Cerebellar cortex (tissue), 1 donor: ENCODE data around the gene LIN54.
"Not testable (repeated sequence)": the region's sequence is repeated elsewhere in the genome, so short reads cannot be mapped to it uniquely, and the experiment has no call there.

ENCODE experiments used
- DNase-seq: peaks from one replicate; pipeline ENCODE4 v3.0.0-alpha.2; 2015; ENCODE audit warnings: low spot score

The LIN54 gene

GRCh38 chr4:83012200-83012686 is 1.6 kb upstream of the LIN54 start:
- DNase-seq = peak; percentile 35

DNA sequence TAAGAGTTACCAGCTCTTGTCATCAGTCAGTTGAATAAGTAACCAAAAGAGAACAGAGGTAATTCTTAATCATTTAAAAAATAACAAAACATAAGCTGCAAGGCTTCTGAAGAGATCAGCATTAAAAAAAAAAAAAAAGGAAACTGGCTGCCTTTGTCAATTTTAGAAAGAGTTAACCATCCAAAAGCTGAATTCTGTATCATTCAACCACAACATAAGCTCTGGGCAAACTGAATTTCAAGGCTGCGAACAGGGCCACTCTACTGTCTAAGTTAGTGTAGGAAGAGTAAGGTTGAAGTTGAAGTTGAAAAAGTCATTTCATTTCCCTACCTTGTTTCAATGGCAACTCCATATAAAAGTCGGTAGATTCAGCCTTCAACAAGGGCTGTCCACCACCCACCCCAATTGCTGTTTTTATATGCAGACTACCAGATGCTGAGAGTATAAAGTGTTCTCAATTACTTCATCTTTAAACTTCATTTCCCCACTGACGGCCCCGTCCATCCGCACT is 1.1 kb upstream of the LIN54 start:
- DNase-seq = no peak

- DNase-seq = peak; percentile 31
Observed at GRCh38 chr4:83010111-83010521, 507 bp downstream of the LIN54 start.

- DNase-seq = no peak
Observed at GRCh38 chr4:83009529-83009928, 1.1 kb downstream of the LIN54 start.

GRCh38 chr4:83003044-83003791 is 7.4 kb downstream of the LIN54 start:
- DNase-seq = not testable (repeated sequence)

- DNase-seq = no peak
Observed at GRCh38 chr4:83002329-83002728, 8.3 kb downstream of the LIN54 start.

GRCh38 chr4:82998898-82999297 is 11.7 kb downstream of the LIN54 start:
- DNase-seq = no peak

- DNase-seq = no peak
Observed at GRCh38 chr4:82994834-82995233, 15.8 kb downstream of the LIN54 start.

DNA sequence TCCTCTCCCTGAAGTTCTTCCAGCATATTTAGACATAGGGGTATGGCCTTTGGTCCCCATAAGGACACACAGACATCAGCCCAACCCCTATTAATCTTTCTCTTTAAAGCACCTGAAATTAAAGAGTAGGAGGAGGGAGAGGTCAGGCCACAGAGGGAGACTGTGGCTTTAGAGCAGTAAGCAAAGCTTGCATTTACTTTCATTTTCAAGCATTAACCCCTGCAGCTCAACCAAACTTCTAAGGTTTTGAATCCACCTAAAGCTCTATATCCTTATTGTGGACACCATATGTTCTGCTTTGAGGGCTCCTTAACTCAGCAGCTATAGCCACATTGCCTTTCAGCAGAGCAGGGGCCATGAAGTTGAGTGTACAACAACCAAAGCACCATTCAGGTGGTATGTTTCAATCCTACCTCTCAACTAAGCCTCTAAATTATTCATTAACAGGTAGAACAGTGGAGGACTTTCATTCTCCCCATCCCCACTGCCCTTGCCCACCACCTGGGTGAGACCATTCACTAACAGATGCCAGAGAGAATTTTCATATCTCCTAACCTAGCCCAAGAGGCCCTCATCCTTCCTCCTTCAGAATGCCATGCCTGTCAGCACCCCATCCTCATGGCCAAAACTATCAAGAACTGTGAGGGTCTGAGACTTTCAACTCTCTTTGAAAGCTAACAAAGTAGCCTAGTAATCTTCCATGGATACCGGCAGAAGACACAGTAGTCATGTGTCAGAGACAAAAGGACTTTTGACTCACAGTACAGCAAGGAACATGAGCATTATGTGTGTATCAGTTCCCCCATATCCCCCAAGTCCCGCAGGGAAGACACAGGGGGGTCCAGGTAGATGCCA is 20.8 kb downstream of the LIN54 start:
- DNase-seq = no peak

DNA sequence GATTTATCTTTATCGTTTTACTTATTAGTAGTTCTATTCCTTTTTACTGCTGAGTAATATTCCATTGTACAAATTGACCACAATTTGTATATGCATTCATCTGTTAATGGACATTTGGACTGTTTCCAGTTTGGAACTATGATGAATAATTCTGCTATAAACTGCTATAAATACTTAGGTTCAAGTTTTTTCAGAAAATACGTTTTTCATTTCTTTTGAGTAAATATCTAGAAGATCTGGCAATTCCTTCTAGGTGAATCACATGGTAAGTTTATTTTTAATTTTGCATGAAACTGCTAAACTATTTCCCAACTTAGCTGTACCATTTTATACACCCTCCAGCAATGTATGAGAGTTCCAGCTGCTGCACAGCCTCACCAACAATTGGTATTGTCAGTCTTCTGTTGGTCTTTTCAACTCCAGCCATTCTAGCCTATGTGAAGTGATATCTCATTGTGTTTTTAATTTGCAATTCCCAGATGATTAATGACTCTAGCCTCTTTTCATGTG is 22.2 kb downstream of the LIN54 start:
- DNase-seq = no peak

DNA sequence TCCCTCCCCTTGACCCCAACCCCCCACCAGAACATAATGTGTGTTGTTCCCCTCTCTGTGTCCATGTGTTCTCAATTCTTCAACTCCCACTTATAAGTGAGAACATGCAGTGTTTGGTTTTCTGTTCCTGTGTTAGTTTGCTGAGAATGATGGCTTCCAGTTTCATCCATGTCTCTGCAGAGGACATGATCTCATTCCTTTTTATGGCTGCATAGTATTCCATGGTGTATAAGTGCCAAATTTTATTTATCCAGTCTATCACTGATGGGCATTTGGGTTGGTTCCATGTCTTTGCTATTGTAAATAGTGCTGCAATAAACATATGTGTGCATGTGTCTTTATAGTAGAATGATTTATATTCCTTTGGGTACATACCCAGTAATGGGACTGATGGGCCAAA is 23.1 kb downstream of the LIN54 start:
- not testable (repeated sequence) for DNase-seq

DNA sequence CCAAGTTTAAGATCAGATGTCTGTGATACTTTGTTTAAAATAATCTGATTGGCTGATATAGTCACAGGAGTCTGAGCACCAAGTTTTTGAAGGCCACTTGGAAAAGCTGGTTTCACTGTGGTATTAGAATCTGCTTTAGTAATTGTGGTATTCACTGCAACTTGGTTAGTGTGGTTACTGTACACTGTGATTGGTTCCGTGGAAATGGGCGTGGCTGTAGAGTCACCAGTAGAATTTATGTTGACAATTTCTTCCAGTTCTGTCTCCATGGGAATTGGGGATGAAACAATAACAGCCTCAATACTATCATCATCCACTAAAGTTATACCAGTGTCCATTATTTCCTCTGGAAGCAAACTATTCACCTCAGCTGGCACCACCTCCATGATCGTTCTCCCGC is 26.2 kb downstream of the LIN54 start:
- DNase-seq = peak; percentile 13

DNA sequence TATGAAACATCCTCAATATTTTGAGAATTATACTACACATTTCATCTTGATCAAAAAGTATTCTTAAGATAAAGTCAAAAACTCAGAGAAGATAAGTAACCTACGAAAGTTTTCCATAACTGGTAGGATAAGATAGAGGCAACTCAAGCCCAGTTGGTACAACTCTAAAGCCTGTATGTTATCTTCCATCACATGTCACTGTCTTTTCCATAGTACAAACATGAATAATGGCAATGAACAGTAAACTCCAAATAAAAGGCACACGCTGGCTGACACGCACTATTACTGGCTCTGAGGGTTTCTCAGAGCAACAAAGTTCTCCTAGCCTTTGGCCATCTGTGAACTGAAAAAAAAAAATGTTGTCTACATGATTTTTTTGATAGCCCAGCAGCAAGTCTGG is 27.2 kb downstream of the LIN54 start:
- DNase-seq = no peak

DNA sequence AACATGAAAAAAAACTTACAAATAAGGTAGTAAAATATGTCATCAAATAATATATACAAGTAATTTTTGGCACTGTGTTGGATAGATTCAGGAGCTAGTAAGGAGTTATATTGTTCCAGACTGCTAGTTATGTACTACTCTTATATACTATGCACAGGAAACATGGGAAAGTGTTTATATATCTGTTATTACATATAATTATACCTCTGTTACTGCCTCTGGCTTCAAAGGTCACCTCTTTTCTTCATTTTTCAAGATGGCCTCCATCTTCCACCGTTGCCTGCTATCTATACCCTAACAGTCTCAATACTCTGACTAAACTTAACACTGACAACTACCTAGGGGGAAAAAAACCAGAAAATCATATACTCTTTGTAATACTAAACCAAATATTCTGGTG is 29.5 kb downstream of the LIN54 start:
- DNase-seq = no peak

DNA sequence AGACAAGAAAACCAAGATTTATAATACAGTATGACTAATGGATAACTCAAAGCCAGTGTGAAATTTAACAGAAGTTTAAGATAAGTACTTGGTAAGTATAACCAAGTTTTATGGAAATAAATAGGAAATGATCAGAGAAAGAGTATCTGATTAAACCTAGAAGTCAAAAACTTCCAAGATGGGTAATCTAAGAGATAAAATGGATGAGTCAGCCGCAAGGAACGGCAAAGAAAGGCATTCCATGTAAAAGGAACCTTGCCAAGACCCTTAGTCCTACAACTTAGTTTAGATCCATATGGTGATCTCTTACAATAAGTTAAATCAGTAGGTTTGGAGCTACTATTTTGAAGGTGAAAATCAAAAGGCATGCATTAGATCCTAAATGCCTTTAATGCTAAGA is 34.8 kb downstream of the LIN54 start:
- DNase-seq = no peak

GRCh38 chr4:82969414-82969813 is 41.2 kb downstream of the LIN54 start:
- DNase-seq = no peak

- no peak for DNase-seq
Observed at GRCh38 chr4:82968972-82969371, 41.7 kb downstream of the LIN54 start.

GRCh38 chr4:82965763-82966162 is 44.9 kb downstream of the LIN54 start:
- no peak for DNase-seq

DNA sequence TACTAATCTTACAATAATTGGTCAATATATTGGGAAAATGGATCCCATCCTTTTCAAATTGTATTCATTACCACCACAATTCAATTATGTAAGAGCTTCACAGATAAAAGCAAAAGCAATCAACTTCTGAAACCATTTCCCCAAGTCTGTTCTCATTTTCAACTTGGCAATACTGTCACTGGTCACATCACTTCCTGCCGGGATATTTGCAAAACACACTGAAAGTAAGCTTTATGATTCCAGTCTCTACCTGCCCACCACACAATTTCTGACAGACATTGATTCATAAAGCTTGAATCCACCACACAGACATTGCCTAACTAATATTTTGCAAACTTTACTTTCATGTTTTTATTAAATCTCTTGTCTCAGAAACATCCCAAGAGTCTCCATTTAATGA is 53.6 kb downstream of the LIN54 start:
- no peak for DNase-seq

GRCh38 chr4:82954212-82954611 is 56.4 kb downstream of the LIN54 start:
- no peak for DNase-seq

DNA sequence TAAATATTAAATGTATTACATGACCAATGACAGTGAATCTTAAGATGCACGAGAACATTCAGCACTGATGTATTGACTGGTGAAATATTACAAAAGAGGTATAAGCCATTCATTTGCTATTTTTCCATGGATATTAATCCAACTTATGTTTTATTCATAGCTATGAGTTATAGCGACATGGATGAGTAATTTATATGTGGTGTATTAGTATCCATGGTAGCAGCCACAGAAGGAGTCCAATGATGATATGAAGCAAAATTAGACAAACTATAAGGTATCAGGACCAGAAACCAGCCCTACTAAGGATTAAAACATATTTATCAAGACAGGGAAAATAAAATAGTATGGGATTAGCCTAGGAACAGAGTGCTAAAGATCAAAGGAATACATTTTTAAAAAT is 59.4 kb downstream of the LIN54 start:
- no peak for DNase-seq

GRCh38 chr4:82948647-82949204 is 61.9 kb downstream of the LIN54 start:
- no peak for DNase-seq
